ENCODE measurements around the gene FOXA3. TPM values are rescaled to one million over a fixed set of nuclear protein-coding genes. Genes with fewer than 3 reads are reported as not detected.

FOXA3 gene
- polyA plus RNA-seq, 1 donor (not counting 4 experiments of a cell fraction or from before 2014, with no cell fraction given) = not detected

DNA sequence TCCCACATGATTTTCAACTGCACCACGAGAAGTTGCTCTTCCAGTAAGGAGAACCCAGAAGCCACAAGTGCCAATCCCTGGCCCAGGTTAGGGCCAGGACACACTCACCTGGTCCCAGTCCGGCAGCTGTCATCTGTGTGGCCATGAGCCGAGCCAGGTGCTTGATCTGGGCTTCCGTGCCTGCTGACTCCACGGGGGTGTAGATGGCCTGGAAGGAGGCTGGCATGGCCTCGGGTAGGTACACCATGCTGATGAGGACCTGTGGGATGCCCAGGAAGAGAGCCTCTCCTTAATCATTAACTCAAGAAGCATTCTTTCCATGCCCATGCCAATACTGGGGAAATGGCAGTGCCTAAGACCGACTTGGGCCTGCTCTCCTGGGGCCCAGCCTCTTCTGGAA lies 29.2 kb upstream of the FOXA3 start:
- Histone ChIP-seq H3K4me1 (ENCODE audit: control insufficient read depth, extremely low read depth, insufficient read depth, low read length) (no peaks in the 10 kb centered on the region), H3K36me3 (ENCODE audit: control insufficient read depth in 2 of 2, extremely low read depth in 1 of 2, insufficient read depth in 2 of 2, low read length in 2 of 2) (peaks cover 30 to 42% of the 10 kb centered on the region in 2 experiments), H3K4me3 (ENCODE audit: control insufficient read depth in 2 of 3, extremely low read depth in 1 of 3, insufficient read depth in 2 of 3, low read depth in 1 of 3, low read length in 3 of 3) (no peak overlapping the region), H3K79me2 (ENCODE audit: control insufficient read depth, insufficient read depth, low read length) (no peaks in the 10 kb centered on the region), H3K9ac (ENCODE audit: control insufficient read depth, extremely low read depth, insufficient read depth, low read length) (no peak overlapping the region), H2AFZ (ENCODE audit: control insufficient read depth, low read length) (no peak overlapping the region), H3K27ac (ENCODE audit: control insufficient read depth, insufficient read depth, low read length) (no peak overlapping the region), H3K9me3 (ENCODE audit: control insufficient read depth, low read depth, low read length) (no peaks in the 10 kb centered on the region), H4K20me1 (ENCODE audit: control insufficient read depth, extremely low read depth, insufficient read depth, low read length) (no peaks in the 10 kb centered on the region), H3K4me2 (ENCODE audit: control insufficient read depth, extremely low read depth, insufficient read depth, low read depth, low read length) (no peak overlapping the region), H3K9me1 (ENCODE audit: control insufficient read depth, extremely low read depth, insufficient read depth, low read length) (no peaks in the 10 kb centered on the region), H3K27me3 (ENCODE audit: control insufficient read depth, extremely low read depth, insufficient read depth, low read length) (no peaks in the 10 kb centered on the region)
- TF ChIP-seq, protein P1, sequence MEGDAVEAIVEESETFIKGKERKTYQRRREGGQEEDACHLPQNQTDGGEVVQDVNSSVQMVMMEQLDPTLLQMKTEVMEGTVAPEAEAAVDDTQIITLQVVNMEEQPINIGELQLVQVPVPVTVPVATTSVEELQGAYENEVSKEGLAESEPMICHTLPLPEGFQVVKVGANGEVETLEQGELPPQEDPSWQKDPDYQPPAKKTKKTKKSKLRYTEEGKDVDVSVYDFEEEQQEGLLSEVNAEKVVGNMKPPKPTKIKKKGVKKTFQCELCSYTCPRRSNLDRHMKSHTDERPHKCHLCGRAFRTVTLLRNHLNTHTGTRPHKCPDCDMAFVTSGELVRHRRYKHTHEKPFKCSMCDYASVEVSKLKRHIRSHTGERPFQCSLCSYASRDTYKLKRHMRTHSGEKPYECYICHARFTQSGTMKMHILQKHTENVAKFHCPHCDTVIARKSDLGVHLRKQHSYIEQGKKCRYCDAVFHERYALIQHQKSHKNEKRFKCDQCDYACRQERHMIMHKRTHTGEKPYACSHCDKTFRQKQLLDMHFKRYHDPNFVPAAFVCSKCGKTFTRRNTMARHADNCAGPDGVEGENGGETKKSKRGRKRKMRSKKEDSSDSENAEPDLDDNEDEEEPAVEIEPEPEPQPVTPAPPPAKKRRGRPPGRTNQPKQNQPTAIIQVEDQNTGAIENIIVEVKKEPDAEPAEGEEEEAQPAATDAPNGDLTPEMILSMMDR (optimal IDR thresholded peaks at IDR 0.05 in 1 of 3, IDR thresholded peaks at IDR 0.05 in 1 of 3, conservative IDR thresholded peaks at IDR 0.05 in 1 of 3; ENCODE audit: extremely low read depth in 1 of 3, insufficient read depth in 2 of 3, low read length in 3 of 3) = no peak
- no peak for TF ChIP-seq EZH2 (IDR thresholded peaks at IDR 0.05; ENCODE audit: low read length)
- dilution Hi-C loops (cut with MboI; ENCODE audit: extremely low pct_ligation_motif_present, low sequenced_read_pairs) = no loop called here
- no peak for FAIRE-seq
- DNase-seq (ENCODE audit: low read depth, low spot score) = no peak

- Histone ChIP-seq H3K27ac (ENCODE audit: control insufficient read depth, insufficient read depth, low read length) (no peak overlapping the region), H3K79me2 (ENCODE audit: control insufficient read depth, insufficient read depth, low read length) (no peaks in the 10 kb centered on the region), H3K4me2 (ENCODE audit: control insufficient read depth, extremely low read depth, insufficient read depth, low read depth, low read length) (no peak overlapping the region), H2AFZ (ENCODE audit: control insufficient read depth, low read length) (no peak overlapping the region), H3K36me3 (ENCODE audit: control insufficient read depth in 2 of 2, extremely low read depth in 1 of 2, insufficient read depth in 2 of 2, low read length in 2 of 2) (peaks cover 35 to 42% of the 10 kb centered on the region in 2 experiments), H3K4me3 (ENCODE audit: control insufficient read depth in 2 of 3, extremely low read depth in 1 of 3, insufficient read depth in 2 of 3, low read depth in 1 of 3, low read length in 3 of 3) (no peak overlapping the region), H3K27me3 (ENCODE audit: control insufficient read depth, extremely low read depth, insufficient read depth, low read length) (no peaks in the 10 kb centered on the region), H3K9me1 (ENCODE audit: control insufficient read depth, extremely low read depth, insufficient read depth, low read length) (no peaks in the 10 kb centered on the region), H3K9ac (ENCODE audit: control insufficient read depth, extremely low read depth, insufficient read depth, low read length) (no peak overlapping the region), H3K4me1 (ENCODE audit: control insufficient read depth, extremely low read depth, insufficient read depth, low read length) (no peaks in the 10 kb centered on the region), H4K20me1 (ENCODE audit: control insufficient read depth, extremely low read depth, insufficient read depth, low read length) (no peaks in the 10 kb centered on the region), H3K9me3 (ENCODE audit: control insufficient read depth, low read depth, low read length) (no peaks in the 10 kb centered on the region)
- dilution Hi-C loops (cut with MboI; ENCODE audit: extremely low pct_ligation_motif_present, low sequenced_read_pairs) = no loop called here
- no peak for FAIRE-seq
- no peak for DNase-seq (ENCODE audit: low read depth, low spot score)
- TF ChIP-seq, protein P1 (optimal IDR thresholded peaks at IDR 0.05 in 1 of 3, IDR thresholded peaks at IDR 0.05 in 1 of 3, conservative IDR thresholded peaks at IDR 0.05 in 1 of 3; ENCODE audit: extremely low read depth in 1 of 3, insufficient read depth in 2 of 3, low read length in 3 of 3) = no peak
- no peak for TF ChIP-seq EZH2 (IDR thresholded peaks at IDR 0.05; ENCODE audit: low read length)
Measured at GRCh38 chr19:45842198-45842597, 21.9 kb upstream of the FOXA3 start.

Data from keratinocyte (primary cell).